Neural crest cell (in vitro differentiated cells): ENCODE data around the gene SLC25A26. TPM values are rescaled to one million over a fixed set of nuclear protein-coding genes. Genes with fewer than 3 reads are reported as not detected.

Experiments used
- DNase-seq: peaks from one replicate; pipeline ENCODE4 v3.0.0; 2021; ENCODE audit warnings: low read depth, mixed read lengths, low spot score
- H3K27ac Mint-ChIP-seq: one replicate; pipeline ENCODE4 v1.8.0; 2021; ENCODE audit warnings: mild to moderate bottlenecking, mixed read lengths; ENCODE audit not compliant: unreplicated experiment
- H3K27me3 Mint-ChIP-seq: 2 replicates; pipeline ENCODE4 v1.8.0; 2021; ENCODE audit warnings: low read depth, mild to moderate bottlenecking, mixed read lengths
- H3K36me3 Mint-ChIP-seq: 2 replicates; pipeline ENCODE4 v1.8.0; 2021; ENCODE audit warnings: low read depth, mild to moderate bottlenecking, mixed read lengths
- H3K4me1 Mint-ChIP-seq: 2 replicates; pipeline ENCODE4 v1.8.0; 2021; ENCODE audit warnings: mixed read lengths
- H3K4me3 Mint-ChIP-seq: one replicate; pipeline ENCODE4 v1.8.0; 2021; ENCODE audit warnings: mild to moderate bottlenecking, mixed read lengths
- H3K9me3 Mint-ChIP-seq: 2 replicates; pipeline ENCODE4 v1.8.0; 2021; ENCODE audit warnings: mixed read lengths
- CTCF ChIP-seq: fragments of 200-600 bp; sonication (generic); conservative IDR thresholded peaks from 2 replicates; pipeline ENCODE4 v1.5.0; 2021; ENCODE audit warnings: antibody characterized with exemption, mild to moderate bottlenecking
- total RNA-seq: library from RNA; stranded (reverse); gene quantifications from 2 replicates; pipeline ENCODE4 v1.2.1, GENCODE V29; 2021

The SLC25A26 gene
- total RNA-seq, 1 donor from 2014 or later, result 10.1 TPM

GRCh38 chr3:66427951-66428474, 207.2 kb downstream of the SLC25A26 start:
- Mint-ChIP-seq H3K36me3 (peaks cover 41% of the 10 kb centered on the region), H3K4me3 (no peak overlapping the region)

More at GRCh38 chr3:66427951-66428474, 207.2 kb downstream of the SLC25A26 start:
- Mint-ChIP-seq H3K4me1 (peaks cover 79% of the 10 kb centered on the region), H3K27me3 (no peaks in the 10 kb centered on the region), H3K9me3 (peaks cover 4% of the 10 kb centered on the region), H3K27ac (no peak overlapping the region)
- DNase-seq, result no peak
- TF ChIP-seq CTCF, result no peak

Other genes with a start within 250 kb of the SLC25A26 start
- 47.7 and 49.8 TPM in 2 replicates for gene MAGI1, start 182.1 kb upstream of the SLC25A26 start, total RNA-seq